NCI-H226 (cell line): ENCODE data around the gene RDH8.

Source experiments
- DNase-seq: peaks from one replicate; pipeline ENCODE4 v3.0.0-alpha.2; 2015

The RDH8 gene

DNA sequence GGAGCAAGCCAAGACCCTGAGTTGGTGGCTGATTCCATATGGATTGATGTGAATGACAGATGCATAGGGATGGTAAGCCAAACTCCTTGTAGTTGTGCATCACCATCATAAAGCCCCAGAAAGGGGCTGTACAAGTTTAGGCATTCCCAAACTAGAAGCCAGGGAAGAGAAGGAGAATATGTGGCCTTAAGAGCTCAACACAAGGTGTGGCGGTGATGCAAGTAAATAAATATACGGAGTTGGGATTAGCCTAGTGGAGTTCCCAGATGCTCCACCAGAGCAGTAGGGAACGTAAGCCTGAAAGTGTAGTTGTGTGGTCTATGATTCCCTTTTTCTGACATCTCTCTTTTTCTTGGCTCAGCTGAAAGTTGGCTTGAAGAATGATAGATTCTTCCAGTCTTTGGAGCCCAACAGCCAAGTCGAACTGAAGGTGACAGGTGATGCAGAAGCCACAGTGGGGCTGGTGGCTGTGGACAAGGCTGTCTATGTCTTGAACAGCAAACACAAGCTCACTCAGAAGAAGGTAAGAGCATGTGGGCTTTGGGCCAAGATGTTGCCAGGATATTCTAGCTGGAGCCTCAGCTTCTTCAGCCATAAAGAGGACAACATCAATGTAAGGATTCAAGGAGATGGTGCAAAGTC, 30.1 kb downstream of the RDH8 start:
- DNase-seq, result no peak

- DNase-seq, result peak; percentile 26
Observed at GRCh38 chr19:10044390-10044789, 31.1 kb downstream of the RDH8 start.

GRCh38 chr19:10045371-10045770, 32.1 kb downstream of the RDH8 start:
- no peak for DNase-seq

GRCh38 chr19:10049626-10050025, 36.3 kb downstream of the RDH8 start:
- no peak for DNase-seq

DNA sequence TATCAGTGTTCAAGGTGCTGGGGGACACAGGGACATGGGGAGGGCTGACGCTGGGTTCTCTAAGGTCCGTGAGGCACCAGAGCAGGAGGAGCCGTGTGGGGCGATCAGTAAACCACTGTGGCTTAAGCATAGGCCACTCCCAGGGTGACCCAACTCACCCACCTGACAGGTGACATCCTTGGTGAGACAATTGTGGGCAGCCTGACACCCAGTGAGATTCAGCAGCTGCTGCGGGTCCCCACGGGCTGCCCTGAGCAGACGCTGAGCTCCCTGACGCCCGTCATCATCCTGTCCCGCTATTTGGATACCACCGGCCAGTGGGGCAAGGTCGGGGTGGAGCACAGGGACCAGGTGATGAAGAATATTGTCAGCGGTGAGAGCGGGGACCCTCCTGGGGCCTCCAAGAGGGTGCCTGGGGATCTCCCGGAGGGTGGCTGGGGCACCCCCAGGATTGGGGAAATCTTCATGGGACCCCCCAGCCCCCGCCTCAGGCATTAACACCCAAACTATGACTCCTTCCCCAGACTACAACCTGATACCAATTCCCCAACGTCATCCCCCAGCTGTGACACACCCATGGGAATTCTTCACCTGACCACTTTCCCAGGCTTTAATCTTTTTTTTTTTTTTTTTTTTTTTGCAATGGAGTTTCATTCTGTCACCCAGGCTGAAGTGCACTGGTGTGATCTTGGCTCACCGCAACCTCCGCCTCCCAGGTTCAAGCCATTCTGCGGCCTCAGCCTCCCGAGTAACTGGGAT, 39.5 kb downstream of the RDH8 start:
- no peak for DNase-seq

- no peak for DNase-seq
Observed at GRCh38 chr19:10061717-10062310, 48.5 kb downstream of the RDH8 start.

- no peak for DNase-seq
Observed at GRCh38 chr19:10068205-10068604, 54.9 kb downstream of the RDH8 start.

DNA sequence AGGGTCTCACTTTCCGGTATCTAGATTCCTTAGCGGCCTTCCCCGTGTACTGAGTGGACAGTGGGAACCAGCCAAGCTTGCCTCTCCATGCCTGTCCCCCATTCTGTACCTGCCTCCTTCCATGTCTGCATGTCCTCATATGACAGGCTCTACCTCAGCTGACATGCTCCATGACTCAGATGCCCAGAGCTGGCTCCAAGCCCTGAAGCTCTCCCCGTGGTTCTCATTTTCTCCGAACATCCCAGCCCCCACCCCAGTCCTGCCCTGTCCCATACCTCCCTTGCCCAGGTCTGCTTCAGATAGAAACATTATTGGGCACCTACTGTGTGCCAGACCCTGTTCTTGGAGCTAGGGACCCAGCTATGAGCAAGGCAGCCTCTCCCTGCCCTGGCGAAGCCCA, 55.8 kb downstream of the RDH8 start:
- no peak for DNase-seq

- DNase-seq, result no peak
Observed at GRCh38 chr19:10070730-10071446, 57.6 kb downstream of the RDH8 start.
